ENCODE results near the gene ATG16L2. TPM values are rescaled to one million over a fixed set of nuclear protein-coding genes. Genes with fewer than 3 reads are reported as not detected.

Gene ATG16L2
- polyA plus RNA-seq, 1 donor from 2014 or later, result 9.4 TPM

GRCh38 chr11:72842653-72843330 lies 28.6 kb downstream of the ATG16L2 start:
- no peaks in the 10 kb centered on the region for H4K20me1 ChIP-seq (ENCODE audit: insufficient read depth)
- H3K27ac ChIP-seq (ENCODE audit: low read length), result no peak overlapping the region
- TF ChIP-seq REST (IDR thresholded peaks at IDR 0.05; ENCODE audit: borderline replicate concordance) (no peak), TAF1 (IDR thresholded peaks at IDR 0.05; ENCODE audit: low read depth) (no peak), SMC3 (conservative IDR thresholded peaks at IDR 0.05; ENCODE audit: poor library complexity) (no peak)
- H3K4me3 ChIP-seq (ENCODE audit: low read length), result no peak overlapping the region
- no peaks in the 10 kb centered on the region for H3K36me3 ChIP-seq (ENCODE audit: insufficient read depth, low read length)
- H3K79me2 ChIP-seq (replicated peaks; ENCODE audit: insufficient read depth, low read length), result no peaks in the 10 kb centered on the region
- no peak overlapping the region for H2AFZ ChIP-seq (ENCODE audit: low read depth, low read length)
- no peaks in the 10 kb centered on the region for H3K9me3 ChIP-seq (ENCODE audit: low read length)
- no peak overlapping the region for H3K4me2 ChIP-seq (ENCODE audit: low read length)
- no peaks in the 10 kb centered on the region for H3K27me3 ChIP-seq (ENCODE audit: insufficient read depth, low read depth, low read length)
- H3K9ac ChIP-seq (ENCODE audit: low read length), result no peak overlapping the region
- no peaks in the 10 kb centered on the region for H3F3A ChIP-seq (ENCODE audit: insufficient read depth, low read length, poor library complexity, severe bottlenecking)
- no peaks in the 10 kb centered on the region for H3K9me2 ChIP-seq (ENCODE audit: insufficient read depth, low read length)

- H3F3A ChIP-seq (ENCODE audit: insufficient read depth, low read length, poor library complexity, severe bottlenecking), result no peaks in the 10 kb centered on the region
- no peaks in the 10 kb centered on the region for H3K27me3 ChIP-seq (ENCODE audit: insufficient read depth, low read depth, low read length)
- no peaks in the 10 kb centered on the region for H4K20me1 ChIP-seq (ENCODE audit: insufficient read depth)
- no peak overlapping the region for H3K9ac ChIP-seq (ENCODE audit: low read length)
- no peak overlapping the region for H3K4me2 ChIP-seq (ENCODE audit: low read length)
- H3K9me2 ChIP-seq (ENCODE audit: insufficient read depth, low read length), result no peaks in the 10 kb centered on the region
- H3K27ac ChIP-seq (ENCODE audit: low read length), result no peak overlapping the region
- H3K79me2 ChIP-seq (replicated peaks; ENCODE audit: insufficient read depth, low read length), result no peaks in the 10 kb centered on the region
- no peaks in the 10 kb centered on the region for H3K9me3 ChIP-seq (ENCODE audit: low read length)
- H2AFZ ChIP-seq (ENCODE audit: low read depth, low read length), result no peak overlapping the region
- no peaks in the 10 kb centered on the region for H3K36me3 ChIP-seq (ENCODE audit: insufficient read depth, low read length)
- no peak overlapping the region for H3K4me3 ChIP-seq (ENCODE audit: low read length)
- TF ChIP-seq REST (IDR thresholded peaks at IDR 0.05; ENCODE audit: borderline replicate concordance) (no peak), SMC3 (conservative IDR thresholded peaks at IDR 0.05; ENCODE audit: poor library complexity) (no peak), POLR2AphosphoS5 (IDR thresholded peaks at IDR 0.05) (no peak), EZH2 (IDR thresholded peaks at IDR 0.05; ENCODE audit: borderline replicate concordance, insufficient read depth, low read length, poor library complexity, severe bottlenecking) (no peak), EP300 (conservative IDR thresholded peaks at IDR 0.05; ENCODE audit: poor library complexity, severe bottlenecking) (no peak), RAD21 (conservative IDR thresholded peaks at IDR 0.05) (no peak)
Observed at GRCh38 chr11:72844356-72844755, 30.1 kb downstream of the ATG16L2 start.
